Body of pancreas (tissue), 4 donors: Measurements from ENCODE around the gene SLC9A3. TPM values are rescaled to one million over a fixed set of nuclear protein-coding genes. Genes with fewer than 3 reads are reported as not detected.

Experiments
- ATAC-seq: fragments of 150-250 bp; one replicate; pipeline ENCODE4 v1.9.1; 2016
- DNase-seq, 4 donors: peaks; one replicate each; pipeline ENCODE4 v3.0.0-alpha.2; 2019
- H3K27ac ChIP-seq, 4 donors: fragments of 200-600 bp; sonication (generic); 1 replicate in 3 of 4; 2 replicates in 1 of 4; pipeline versions ENCODE4 v1.5.1 to v1.6.1; 2016 to 2019; ENCODE audit warnings: mild to moderate bottlenecking in 1 of 4, mixed read lengths in 1 of 4, moderate library complexity in 1 of 4
- H3K27me3 ChIP-seq, 2 donors: fragments of 200-600 bp; sonication (generic); one replicate each; pipeline ENCODE4 v1.6.0; 2016; ENCODE audit warnings: mild to moderate bottlenecking in 1 of 2
- H3K36me3 ChIP-seq, 2 donors: fragments of 200-600 bp; sonication (generic); replicated peaks in 1 of 2; 2 replicates each; pipeline ENCODE4 v1.5.1; 2016; ENCODE audit warnings: low read depth in 2 of 2; ENCODE audit not compliant: insufficient read depth in 1 of 2
- H3K4me1 ChIP-seq: fragments of 200-600 bp; sonication (generic); one replicate; pipeline ENCODE4 v1.6.0; 2016
- H3K4me3 ChIP-seq, 2 donors: fragments of 200-600 bp; sonication (generic); 1 replicate in 1 of 2; 2 replicates in 1 of 2; pipeline ENCODE4 v1.5.1; 2016 to 2019
- H3K9me3 ChIP-seq, 3 donors: fragments of 200-600 bp; sonication (generic); 1 replicate in 2 of 3; 2 replicates in 1 of 3; pipeline ENCODE4 v1.5.1; 2016
- CTCF ChIP-seq, 7 experiments: fragments of 450-650 bp in 4 of 7; fragments of 200-600 bp in 3 of 7; sonication (generic) in 3 of 7; IDR thresholded peaks; one replicate each; pipeline ENCODE4 v1.5.1; 2016 to 2019; ENCODE audit warnings: antibody characterized with exemption in 7 of 7
- POLR2A ChIP-seq, 3 donors: fragments of 450-650 bp; IDR thresholded peaks; one replicate each; pipeline ENCODE4 v1.6.1; 2016; ENCODE audit warnings: antibody characterized with exemption in 3 of 3, mild to moderate bottlenecking in 2 of 3
- WGBS, 2 donors: methylation state at CpG; one replicate each; pipeline ENCODE4 v1.1.5; 2017; 5-methylcytosine and 5-hydroxymethylcytosine counted together
- intact Hi-C: fragments of 100-400 bp; cut with DNase I; formaldehyde crosslinking; loops from one replicate; pipeline ENCODE4 v1.15.1; 2023
- total RNA-seq, 2 donors: library from RNA; depleted of rRNA; stranded (reverse); fragments of >200 nt; gene quantifications; one replicate each; pipeline ENCODE4 v1.1.0, GENCODE V29; 2016

SLC9A3 gene
- total RNA-seq, 2 donors from 2014 or later: 2.0 to 4.7 TPM

DNA sequence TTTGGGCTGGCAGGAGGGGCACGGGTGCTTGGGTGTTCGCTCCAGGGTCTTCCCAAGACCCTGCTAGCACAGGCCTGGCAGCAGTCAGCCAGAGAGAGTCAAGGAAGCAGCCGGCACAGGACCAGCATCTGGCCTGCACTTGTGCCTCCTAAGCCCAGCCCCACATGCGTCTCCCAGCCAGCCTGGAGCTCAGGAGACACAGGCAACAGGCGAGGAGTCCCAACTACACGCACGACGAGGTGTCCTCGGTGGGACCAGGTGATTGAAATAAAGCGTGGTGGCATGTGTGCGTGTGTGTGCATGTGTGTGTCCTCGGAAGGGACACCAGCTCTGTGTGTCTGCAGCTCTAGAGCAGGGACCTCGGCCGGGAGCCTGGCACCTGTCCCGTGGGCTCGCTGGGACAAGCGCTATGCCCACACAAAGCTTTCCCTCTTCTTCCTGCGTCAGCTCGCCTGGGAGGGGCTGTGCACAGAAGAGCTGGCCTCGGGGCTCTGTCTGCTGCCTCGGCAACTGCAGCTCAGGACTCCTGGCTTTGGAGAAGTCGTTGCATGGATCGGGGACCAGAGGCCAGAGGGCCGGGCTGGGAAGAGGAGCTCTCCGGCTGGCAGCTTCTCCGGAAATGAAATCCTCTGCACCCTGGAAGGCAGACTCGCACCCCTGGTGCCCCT lies 14.7 kb upstream of the SLC9A3 start:
- ATAC-seq: peak; percentile 22
- Histone ChIP-seq H3K9me3 (no peaks in the 10 kb centered on the region), H3K27ac (no peak overlapping the region), H3K4me3 (no peak overlapping the region), H3K4me1 (peaks cover 17% of the 10 kb centered on the region), H3K27me3 (peaks cover 0 to 5% of the 10 kb centered on the region in 2 donors), H3K36me3 (no peaks in the 10 kb centered on the region)
- intact Hi-C loops: no loop called here
- DNase-seq: peak in 2 of 4 donors; percentile 5 to 8
- TF ChIP-seq POLR2A (IDR thresholded peaks at IDR 0.05) (no peak), CTCF (IDR thresholded peaks at IDR 0.05) (no peak)
- 48 to 50% methylated on average over 8 to 27 of the region's 27 CpGs for WGBS, 2 donors

DNA sequence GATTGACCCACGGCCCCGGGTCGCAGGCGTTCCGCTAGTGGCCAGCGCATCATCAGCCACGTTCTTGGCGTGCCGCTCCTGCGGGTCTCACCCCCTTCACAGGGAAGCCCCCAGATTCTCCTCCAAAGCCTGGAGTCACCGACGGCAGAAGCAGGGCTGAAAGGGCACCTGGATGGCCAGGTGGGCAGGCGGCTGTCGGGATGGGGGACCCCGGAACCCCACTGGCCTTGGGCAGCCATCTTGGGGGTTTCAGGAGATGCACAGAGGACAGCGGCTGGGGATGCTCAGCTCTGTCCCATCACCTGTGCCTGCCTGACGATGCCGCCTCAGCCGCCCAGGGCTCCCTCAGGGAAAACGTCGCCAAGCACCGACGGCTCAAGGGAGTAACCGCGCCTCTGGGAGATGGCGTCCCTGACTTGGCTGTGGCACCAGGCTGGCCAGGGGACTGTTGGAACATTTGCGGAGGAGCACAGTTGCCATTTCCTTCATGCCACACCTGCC lies 14.1 kb upstream of the SLC9A3 start:
- DNase-seq: peak in 1 of 4 donors; percentile 3
- 82 to 89% methylated on average over 17 to 27 of the region's 27 CpGs for WGBS, 2 donors

GRCh38 chr5:537621-538071 lies 13.4 kb upstream of the SLC9A3 start:
- no peak for ATAC-seq
- intact Hi-C loops: no loop called here
- WGBS, 2 donors: 78 to 90% methylated on average over 1 to 16 of the region's 16 CpGs
- DNase-seq: no peak
- H3K9me3 ChIP-seq: no peaks in the 10 kb centered on the region
- no peak overlapping the region for H3K27ac ChIP-seq
- H3K36me3 ChIP-seq: no peaks in the 10 kb centered on the region
- no peak for TF ChIP-seq POLR2A (IDR thresholded peaks at IDR 0.05)
- TF ChIP-seq CTCF (IDR thresholded peaks at IDR 0.05): no peak
- peaks cover 17% of the 10 kb centered on the region for H3K4me1 ChIP-seq
- H3K4me3 ChIP-seq: no peak overlapping the region
- H3K27me3 ChIP-seq: peaks cover 0 to 5% of the 10 kb centered on the region in 2 donors

More for the DNA sequence above, 14.1 kb upstream of the SLC9A3 start:
- no peak for TF ChIP-seq CTCF (IDR thresholded peaks at IDR 0.05)
- TF ChIP-seq POLR2A (IDR thresholded peaks at IDR 0.05): no peak
- intact Hi-C loops: no loop called here
- no peaks in the 10 kb centered on the region for H3K36me3 ChIP-seq
- H3K27me3 ChIP-seq: peaks cover 0 to 5% of the 10 kb centered on the region in 2 donors
- no peak overlapping the region for H3K4me3 ChIP-seq
- no peaks in the 10 kb centered on the region for H3K9me3 ChIP-seq
- H3K27ac ChIP-seq: no peak overlapping the region
- ATAC-seq: no peak
- peaks cover 17% of the 10 kb centered on the region for H3K4me1 ChIP-seq

DNA sequence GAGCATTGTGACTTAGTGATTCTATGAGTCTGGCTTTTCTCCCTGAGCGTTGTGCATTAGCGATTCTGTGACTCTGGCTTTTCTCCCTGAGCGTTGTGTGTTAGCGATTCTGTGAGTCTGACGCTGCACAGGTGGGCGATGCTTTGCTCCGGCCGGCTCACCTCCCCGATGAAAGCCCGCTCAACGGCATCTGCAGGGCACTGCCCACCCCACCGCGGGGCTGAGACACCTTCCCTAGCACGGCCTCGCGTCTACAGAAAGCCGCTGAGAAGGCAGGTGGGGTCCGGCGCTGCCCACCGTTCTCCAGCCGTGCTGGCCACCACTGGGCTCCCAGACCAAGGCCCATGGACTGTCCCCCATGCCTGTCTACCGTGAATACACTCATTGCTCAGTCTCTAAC lies 12.8 kb upstream of the SLC9A3 start:
- ATAC-seq (no peak), DNase-seq (no peak)
- 85% methylated on average over 16 to 20 of the region's 22 CpGs for WGBS, 2 donors
- no peak overlapping the region for H3K4me3 ChIP-seq
- no peaks in the 10 kb centered on the region for H3K36me3 ChIP-seq
- H3K27me3 ChIP-seq: peaks cover 0 to 5% of the 10 kb centered on the region in 2 donors
- intact Hi-C loops: no loop called here
- peaks cover 17% of the 10 kb centered on the region for H3K4me1 ChIP-seq
- no peaks in the 10 kb centered on the region for H3K9me3 ChIP-seq
- no peak for TF ChIP-seq POLR2A (IDR thresholded peaks at IDR 0.05)
- TF ChIP-seq CTCF (IDR thresholded peaks at IDR 0.05): no peak
- H3K27ac ChIP-seq: no peak overlapping the region
